Erythroblast (primary cell): ENCODE measurements around the gene OR2D2.
"Not testable (repeated sequence)": the region's sequence is repeated elsewhere in the genome, so short reads cannot be mapped to it uniquely, and the experiment has no call there.

Source experiments
- GATA1 ChIP-seq: IDR thresholded peaks from 2 replicates; pipeline ENCODE4 v1.6.1; 2011; ENCODE audit warnings: low read depth, mild to moderate bottlenecking, control low read depth, low read length, moderate library complexity
- POLR2A ChIP-seq: IDR thresholded peaks from 2 replicates; pipeline ENCODE4 v1.6.1; 2011; ENCODE audit warnings: mild to moderate bottlenecking, low read length

GRCh38 chr11:6887711-6888110, 4.6 kb downstream of the OR2D2 start:
- not testable (repeated sequence) for TF ChIP-seq POLR2A, GATA1
